GM18951 (cell line): ENCODE measurements around the gene FAM193A.
"Not testable (repeated sequence)": the region's sequence is repeated elsewhere in the genome, so short reads cannot be mapped to it uniquely, and the experiment has no call there.

Source experiments
- POLR2A ChIP-seq: IDR thresholded peaks from 4 replicates; pipeline ENCODE4 v1.6.1; 2011; ENCODE audit warnings: mild to moderate bottlenecking; ENCODE audit not compliant: insufficient read length, insufficient read depth; ENCODE audit errors: extremely low read depth
- in situ Hi-C: fragments of 300-500 bp; cut with MboI; formaldehyde crosslinking; loops from one replicate; pipeline ENCODE4 v1.12.0; 2022; ENCODE audit warnings: low sequenced_read_pairs, mixed read lengths, inconsistent platforms; ENCODE audit not compliant: unreplicated experiment

Gene FAM193A

DNA sequence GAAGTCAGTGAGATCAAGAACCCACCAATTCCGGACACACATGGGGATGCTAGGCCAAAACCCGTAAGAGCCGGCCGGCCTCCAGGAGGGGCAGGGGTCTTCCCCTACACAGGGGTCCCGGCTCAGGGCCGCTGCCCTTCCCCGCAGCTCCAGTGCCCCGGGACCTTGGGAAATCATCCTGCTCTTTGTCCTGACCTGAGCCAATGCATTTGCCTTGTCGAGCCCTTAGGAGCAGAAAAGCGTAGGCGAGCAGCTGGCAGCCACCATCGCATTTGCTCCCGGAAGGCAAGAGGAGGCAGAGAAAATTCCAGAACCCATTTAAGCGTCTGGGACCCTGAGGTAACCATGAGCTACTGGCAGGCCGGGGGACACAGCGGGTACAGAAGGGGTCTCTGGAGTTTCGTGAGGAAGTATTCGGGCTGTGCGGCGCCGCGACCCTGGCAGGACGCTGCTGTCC, 227.1 kb downstream of the FAM193A start:
- TF ChIP-seq POLR2A: no peak
- in situ Hi-C loops: loop anchor here (10.0 kb wide), 1 partner anchor 171 kb away; no protein-coding TSS in a partner anchor

GRCh38 chr4:2765832-2766526, 229.5 kb downstream of the FAM193A start:
- no peak for TF ChIP-seq POLR2A
- in situ Hi-C loops: loop anchor here (10.0 kb wide), 1 partner anchor 169 kb away; no protein-coding TSS in a partner anchor

- in situ Hi-C loops: loop anchor here (10.0 kb wide), 1 partner anchor 168 kb away; no protein-coding TSS in a partner anchor
- no peak for TF ChIP-seq POLR2A
Observed at GRCh38 chr4:2767046-2767704, 230.7 kb downstream of the FAM193A start.

DNA sequence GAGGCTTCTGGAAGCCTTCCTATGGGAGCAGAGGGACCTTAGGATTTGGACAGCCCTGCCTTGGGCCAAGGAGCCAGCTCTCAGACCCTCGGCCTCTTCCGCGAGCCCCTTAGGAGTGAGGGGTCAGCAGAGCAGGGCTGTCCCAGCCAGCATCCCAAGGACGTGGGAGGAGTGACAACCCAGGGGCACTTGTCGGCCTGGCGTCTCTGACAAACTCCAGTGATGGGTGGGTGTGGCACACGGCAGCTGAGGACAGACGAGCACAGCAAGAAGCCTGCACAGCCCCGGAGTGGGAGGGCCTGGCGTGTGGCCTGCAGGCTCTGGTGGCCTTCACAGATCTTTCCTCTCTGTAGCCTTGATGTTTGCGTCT, 231.2 kb downstream of the FAM193A start:
- TF ChIP-seq POLR2A: no peak
- in situ Hi-C loops: loop anchor here (10.0 kb wide), 1 partner anchor 167 kb away; no protein-coding TSS in a partner anchor

GRCh38 chr4:2768124-2768523, 231.7 kb downstream of the FAM193A start:
- TF ChIP-seq POLR2A: no peak

GRCh38 chr4:2768921-2769336, 232.5 kb downstream of the FAM193A start:
- in situ Hi-C loops: loop anchor here (10.0 kb wide), 1 partner anchor 166 kb away; no protein-coding TSS in a partner anchor

More at GRCh38 chr4:2768124-2768523, 231.7 kb downstream of the FAM193A start:
- in situ Hi-C loops: loop anchor here (10.0 kb wide), 1 partner anchor 167 kb away; no protein-coding TSS in a partner anchor

DNA sequence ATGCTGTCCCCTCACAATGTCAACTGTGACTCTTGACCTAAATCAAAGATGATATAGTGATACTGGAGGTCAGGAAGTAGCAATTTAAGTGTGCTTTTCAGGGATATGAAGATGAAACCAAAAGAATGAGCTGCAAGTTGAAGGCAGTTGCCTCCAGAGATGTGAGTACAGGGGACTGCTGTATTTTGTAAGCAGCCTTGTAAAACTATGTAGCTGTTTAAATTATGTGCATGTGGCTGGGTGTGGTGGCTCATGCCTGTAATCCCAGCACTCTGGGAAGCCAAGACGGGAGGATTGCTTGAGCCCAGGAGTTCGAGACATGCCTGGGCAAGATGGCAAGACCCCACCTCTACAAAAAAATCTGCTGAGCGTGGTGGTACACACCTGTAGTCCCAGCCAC, 234.8 kb downstream of the FAM193A start:
- no peak for TF ChIP-seq POLR2A
- in situ Hi-C loops: no loop called here

More at GRCh38 chr4:2768921-2769336, 232.5 kb downstream of the FAM193A start:
- no peak for TF ChIP-seq POLR2A

DNA sequence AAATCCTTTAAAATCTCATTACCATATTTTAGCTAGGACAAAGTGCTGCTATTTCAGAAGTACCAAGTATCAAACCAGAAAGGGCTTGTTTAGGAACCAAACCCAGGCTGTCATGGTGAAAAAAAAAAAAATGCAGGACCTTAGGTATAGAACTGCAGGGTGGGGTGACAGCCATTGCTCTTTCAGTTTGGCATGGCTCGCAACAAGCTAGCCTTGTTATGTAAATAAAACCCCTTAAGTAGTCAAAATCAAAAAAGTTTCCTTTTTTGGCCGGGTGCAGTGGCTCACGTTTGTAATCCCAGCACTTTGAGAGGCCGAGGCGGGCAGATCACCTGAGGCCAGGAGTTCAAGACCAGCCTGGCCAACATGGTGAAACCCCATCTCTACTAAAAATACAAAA, 244.2 kb downstream of the FAM193A start:
- in situ Hi-C loops: not testable (repeated sequence)

GRCh38 chr4:2781911-2782310, 245.5 kb downstream of the FAM193A start:
- in situ Hi-C loops: no loop called here
- TF ChIP-seq POLR2A: no peak
